Upper lobe of left lung (tissue), 4 donors: ENCODE measurements around the gene OTOG.

ENCODE experiments used
- POLR2AphosphoS5 ChIP-seq, 2 donors: sonication (generic); formaldehyde crosslinking; IDR thresholded peaks; one replicate each; pipeline ENCODE4 v1.5.1; 2017; ENCODE audit warnings: antibody characterized with exemption in 2 of 2
- TF ChIP-seq, protein P1 (sequence below), 6 experiments: fragments of 450-650 bp in 4 of 6; fragments of 200-600 bp in 2 of 6; sonication (generic) in 2 of 6; IDR thresholded peaks; one replicate each; pipeline ENCODE4 v1.5.1; 2016 to 2019; ENCODE audit warnings: antibody characterized with exemption in 6 of 6

DNA sequence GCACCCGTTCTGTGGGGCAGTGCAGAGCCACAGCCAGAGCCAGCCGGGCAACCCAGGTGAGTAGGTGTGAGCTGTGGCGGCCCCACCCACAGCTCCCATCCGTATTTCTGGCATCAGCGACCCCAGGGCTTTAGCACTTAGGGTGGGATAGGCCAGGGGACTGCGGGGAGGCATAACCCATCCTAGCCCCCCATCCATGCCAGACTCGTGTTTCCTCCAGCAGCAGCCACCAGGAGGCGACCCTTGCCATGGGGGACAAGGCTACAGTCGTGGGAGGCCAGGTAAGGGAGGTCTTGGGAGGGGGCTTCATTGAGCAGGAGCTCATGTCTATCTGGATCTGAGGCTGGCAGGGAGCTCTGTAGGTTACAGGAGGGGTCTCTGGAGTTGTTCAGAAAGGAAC is 873 bp downstream of the OTOG start:
- TF ChIP-seq, protein P1, sequence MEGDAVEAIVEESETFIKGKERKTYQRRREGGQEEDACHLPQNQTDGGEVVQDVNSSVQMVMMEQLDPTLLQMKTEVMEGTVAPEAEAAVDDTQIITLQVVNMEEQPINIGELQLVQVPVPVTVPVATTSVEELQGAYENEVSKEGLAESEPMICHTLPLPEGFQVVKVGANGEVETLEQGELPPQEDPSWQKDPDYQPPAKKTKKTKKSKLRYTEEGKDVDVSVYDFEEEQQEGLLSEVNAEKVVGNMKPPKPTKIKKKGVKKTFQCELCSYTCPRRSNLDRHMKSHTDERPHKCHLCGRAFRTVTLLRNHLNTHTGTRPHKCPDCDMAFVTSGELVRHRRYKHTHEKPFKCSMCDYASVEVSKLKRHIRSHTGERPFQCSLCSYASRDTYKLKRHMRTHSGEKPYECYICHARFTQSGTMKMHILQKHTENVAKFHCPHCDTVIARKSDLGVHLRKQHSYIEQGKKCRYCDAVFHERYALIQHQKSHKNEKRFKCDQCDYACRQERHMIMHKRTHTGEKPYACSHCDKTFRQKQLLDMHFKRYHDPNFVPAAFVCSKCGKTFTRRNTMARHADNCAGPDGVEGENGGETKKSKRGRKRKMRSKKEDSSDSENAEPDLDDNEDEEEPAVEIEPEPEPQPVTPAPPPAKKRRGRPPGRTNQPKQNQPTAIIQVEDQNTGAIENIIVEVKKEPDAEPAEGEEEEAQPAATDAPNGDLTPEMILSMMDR (IDR thresholded peaks at IDR 0.05): no peak
- TF ChIP-seq POLR2AphosphoS5 (IDR thresholded peaks at IDR 0.05): no peak
